HEK293 (cell line): ENCODE data around the gene DCAF6.

Experiments
- CTCF ChIA-PET: fragments of 350-600 bp; formaldehyde crosslinking; extraction: SDS; loops from one replicate; lab custom pipeline; 2021; ENCODE audit warnings: antibody characterized with exemption; lab: Yijun Ruan, JAX
- POLR2A ChIA-PET: fragments of 300-600 bp; formaldehyde crosslinking; extraction: SDS; loops from one replicate; lab custom pipeline; 2020; ENCODE audit warnings: antibody characterized with exemption, inconsistent platforms; lab: Yijun Ruan, JAX
- H3K27ac ChIP-seq: fragments of 200-500 bp; sonication (Bioruptor generic); 2 replicates; pipeline ENCODE4 v1.5.1; 2014; ENCODE audit warnings: low read depth, low read length, control low read depth, inconsistent platforms; ENCODE audit errors: extremely low read depth
- H3K36me3 ChIP-seq, 2 experiments: fragments of 200-500 bp in 1 of 2; sonication (Bioruptor generic) in 1 of 2; 1 replicate in 1 of 2; 2 replicates in 1 of 2; pipeline ENCODE4 v1.5.1; 2014 to 2017; ENCODE audit warnings: inconsistent platforms in 2 of 2, low read length in 2 of 2; ENCODE audit not compliant: control insufficient read depth in 2 of 2, insufficient read depth in 1 of 2
- H3K4me1 ChIP-seq: fragments of 200-500 bp; sonication (Bioruptor generic); 2 replicates; pipeline ENCODE4 v1.5.1; 2014; ENCODE audit warnings: mild to moderate bottlenecking, low read length, inconsistent platforms; ENCODE audit not compliant: control insufficient read depth, insufficient read depth
- H3K4me3 ChIP-seq: 2 replicates; pipeline ENCODE4 v1.5.1; 2011; ENCODE audit warnings: low read depth, mild to moderate bottlenecking, control low read depth, low read length, moderate library complexity
- H3K9me3 ChIP-seq: fragments of 200-500 bp; sonication (Bioruptor generic); 2 replicates; pipeline ENCODE4 v1.5.1; 2014; ENCODE audit warnings: low read depth, low read length, inconsistent platforms; ENCODE audit not compliant: control insufficient read depth, insufficient read depth
- ATF2 ChIP-seq: fragments of 450-650 bp; formaldehyde crosslinking; IDR thresholded peaks from 2 replicates; pipeline ENCODE4 v1.5.1; 2016; ENCODE audit warnings: missing biosample characterization, missing genetic modification characterization, low read depth
- FEZF1 ChIP-seq: fragments of 450-650 bp; formaldehyde crosslinking; IDR thresholded peaks from 2 replicates; pipeline ENCODE4 v1.5.1; 2016; ENCODE audit warnings: missing biosample characterization, missing genetic modification characterization
- INSM2 ChIP-seq: fragments of 450-650 bp; formaldehyde crosslinking; IDR thresholded peaks from 2 replicates; pipeline ENCODE4 v1.5.1; 2016; ENCODE audit warnings: missing biosample characterization, missing genetic modification characterization
- KLF10 ChIP-seq: fragments of 450-650 bp; IDR thresholded peaks from 2 replicates; pipeline ENCODE4 v1.5.1; 2018; ENCODE audit warnings: missing biosample characterization, mild to moderate bottlenecking, missing genetic modification characterization
- KLF16 ChIP-seq: fragments of 450-650 bp; formaldehyde crosslinking; IDR thresholded peaks from 2 replicates; pipeline ENCODE4 v1.5.1; 2017; ENCODE audit warnings: missing biosample characterization, missing genetic modification characterization
- PRDM1 ChIP-seq: fragments of 450-650 bp; formaldehyde crosslinking; IDR thresholded peaks from 2 replicates; pipeline ENCODE4; 2016; ENCODE audit warnings: missing biosample characterization, missing genetic modification characterization
- PRDM6 ChIP-seq: fragments of 450-650 bp; formaldehyde crosslinking; IDR thresholded peaks from 2 replicates; pipeline ENCODE4 v1.5.1; 2017; ENCODE audit warnings: missing biosample characterization, missing genetic modification characterization
- ZBTB8A ChIP-seq: fragments of 450-650 bp; formaldehyde crosslinking; IDR thresholded peaks from 2 replicates; pipeline ENCODE4 v1.5.1; 2016; ENCODE audit warnings: missing biosample characterization, missing genetic modification characterization
- ZEB2 ChIP-seq: fragments of 450-650 bp; formaldehyde crosslinking; IDR thresholded peaks from 2 replicates; pipeline ENCODE4 v1.5.1; 2016; ENCODE audit warnings: missing biosample characterization, missing genetic modification characterization
- ZFP3 ChIP-seq: fragments of 450-650 bp; formaldehyde crosslinking; IDR thresholded peaks from 2 replicates; pipeline ENCODE4 v1.5.1; 2016; ENCODE audit warnings: low read depth, missing biosample characterization, missing genetic modification characterization
- ZNF132 ChIP-seq: fragments of 450-650 bp; formaldehyde crosslinking; IDR thresholded peaks from 2 replicates; pipeline ENCODE4 v1.5.1; 2017; ENCODE audit warnings: missing biosample characterization, missing genetic modification characterization, borderline replicate concordance
- ZNF174 ChIP-seq: fragments of 450-650 bp; formaldehyde crosslinking; IDR thresholded peaks from 2 replicates; pipeline ENCODE4 v1.5.0; 2017; ENCODE audit warnings: missing biosample characterization, mild to moderate bottlenecking, missing genetic modification characterization
- ZNF211 ChIP-seq: fragments of 450-650 bp; formaldehyde crosslinking; IDR thresholded peaks from 2 replicates; pipeline ENCODE4 v1.5.1; 2016; ENCODE audit warnings: low read depth, missing biosample characterization, missing genetic modification characterization
- ZNF335 ChIP-seq: fragments of 450-650 bp; formaldehyde crosslinking; conservative IDR thresholded peaks from 2 replicates; pipeline ENCODE4 v1.5.1; 2016; ENCODE audit warnings: missing biosample characterization, missing genetic modification characterization
- ZNF423 ChIP-seq: fragments of 450-650 bp; formaldehyde crosslinking; IDR thresholded peaks from 2 replicates; pipeline ENCODE4 v1.5.1; 2016; ENCODE audit warnings: missing biosample characterization, missing genetic modification characterization
- ZNF48 ChIP-seq: fragments of 450-650 bp; formaldehyde crosslinking; IDR thresholded peaks from 2 replicates; pipeline ENCODE4 v1.5.1; 2016; ENCODE audit warnings: missing biosample characterization, missing genetic modification characterization
- ZNF521 ChIP-seq: fragments of 450-650 bp; formaldehyde crosslinking; IDR thresholded peaks from 2 replicates; pipeline ENCODE4 v1.5.1; 2017; ENCODE audit warnings: missing biosample characterization, mild to moderate bottlenecking, missing genetic modification characterization
- ZNF621 ChIP-seq: fragments of 450-650 bp; formaldehyde crosslinking; IDR thresholded peaks from 2 replicates; pipeline ENCODE4 v1.5.1; 2017; ENCODE audit warnings: missing biosample characterization, missing genetic modification characterization
- ZNF658 ChIP-seq: fragments of 450-650 bp; formaldehyde crosslinking; IDR thresholded peaks from 2 replicates; pipeline ENCODE4; 2016; ENCODE audit warnings: missing biosample characterization, missing genetic modification characterization
- ZNF664 ChIP-seq: fragments of 450-650 bp; formaldehyde crosslinking; IDR thresholded peaks from 2 replicates; pipeline ENCODE4 v1.5.1; 2016; ENCODE audit warnings: missing biosample characterization, missing genetic modification characterization
- ZNF670 ChIP-seq: fragments of 450-650 bp; formaldehyde crosslinking; IDR thresholded peaks from 2 replicates; pipeline ENCODE4 v1.5.1; 2016; ENCODE audit warnings: missing biosample characterization, missing genetic modification characterization, low read depth
- ZNF692 ChIP-seq: fragments of 450-650 bp; formaldehyde crosslinking; IDR thresholded peaks from 2 replicates; pipeline ENCODE4 v1.5.1; 2016; ENCODE audit warnings: missing biosample characterization, missing genetic modification characterization
- ZSCAN23 ChIP-seq: fragments of 450-650 bp; formaldehyde crosslinking; IDR thresholded peaks from 2 replicates; pipeline ENCODE4 v1.5.1; 2016; ENCODE audit warnings: missing biosample characterization, missing genetic modification characterization
- ZSCAN5A ChIP-seq: fragments of 450-650 bp; formaldehyde crosslinking; IDR thresholded peaks from 2 replicates; pipeline ENCODE4 v1.5.1; 2016; ENCODE audit warnings: missing biosample characterization, missing genetic modification characterization

The DCAF6 gene

GRCh38 chr1:167949785-167950184 lies 13.3 kb downstream of the DCAF6 start:
- ChIA-PET CTCF (interaction anchor here (0.9 kb wide), 1 partner anchor 12 kb away, joined by 5 read pairs; the partner anchor contains the start of gene MPC2), POLR2A (interaction anchor here (1.8 kb wide), 1 partner anchor 13 kb away, joined by 9 read pairs; the partner anchor contains the start of genes DCAF6 and MPC2)
- H3K27ac ChIP-seq = no peak overlapping the region
- no peak overlapping the region for H3K4me3 ChIP-seq
- TF ChIP-seq ZSCAN5A (no peak), ATF2 (tag by site-specific recombination) (peak; percentile 8; the same call in 1 of the 2 replicates), ZNF132 (tag by site-specific recombination) (no peak), KLF16 (tag by site-specific recombination) (0 out of 2 replicates have a peak, but pooled peaks have one; percentile 13), ZNF670 (tag by site-specific recombination) (no peak), ZNF521 (no peak), ZNF211 (tag by site-specific recombination) (no peak), ZFP3 (tag by site-specific recombination) (no peak), ZNF174 (tag by site-specific recombination) (no peak), PRDM6 (peak; percentile 63), ZNF423 (tag by site-specific recombination) (no peak), KLF10 (tag by site-specific recombination) (0 out of 2 replicates have a peak, but pooled peaks have one; percentile 5), ZEB2 (tag by site-specific recombination) (0 out of 2 replicates have a peak, but pooled peaks have one; percentile 22), ZNF621 (tag by site-specific recombination) (no peak), FEZF1 (peak; percentile 32; the same call in 1 of the 2 replicates), ZSCAN23 (tag by site-specific recombination) (no peak)
- H3K36me3 ChIP-seq = peaks cover 14 to 23% of the 10 kb centered on the region in 2 experiments
- peaks cover 12% of the 10 kb centered on the region; the same call in 1 of the 2 replicates for H3K4me1 ChIP-seq
- H3K9me3 ChIP-seq = no peaks in the 10 kb centered on the region

GRCh38 chr1:167950569-167950968 lies 14.1 kb downstream of the DCAF6 start:
- Histone ChIP-seq H3K9me3 (no peaks in the 10 kb centered on the region), H3K4me3 (no peak overlapping the region), H3K4me1 (peaks cover 12% of the 10 kb centered on the region; the same call in 1 of the 2 replicates), H3K27ac (no peak overlapping the region), H3K36me3 (peaks cover 16 to 29% of the 10 kb centered on the region in 2 experiments)
- POLR2A ChIA-PET = interaction anchor here (1.8 kb wide), 1 partner anchor 14 kb away, joined by 9 read pairs; the partner anchor contains the start of genes DCAF6 and MPC2
- TF ChIP-seq PRDM1 (tag by site-specific recombination) (peak; percentile 48; the same call in 1 of the 2 replicates), ZBTB8A (tag by site-specific recombination) (no peak), ZNF658 (no peak), PRDM6 (peak; percentile 50), INSM2 (tag by site-specific recombination) (no peak), ZNF48 (tag by site-specific recombination) (no peak), ZNF664 (tag by site-specific recombination) (no peak), ZNF692 (tag by site-specific recombination) (no peak), ZNF335 (tag by site-specific recombination) (no peak)
- CTCF ChIA-PET = interaction anchor here (0.7 kb wide), 1 partner anchor 350 kb away, joined by 4 read pairs; no protein-coding TSS in a partner anchor
